RPMI7951 (cell line): ENCODE data around the gene MAD1L1. TPM values are rescaled to one million over a fixed set of nuclear protein-coding genes. Genes with fewer than 3 reads are reported as not detected.
A peak's percentile ranks its signal among the peaks of the same experiment; 100 is the strongest.

Experiments used
- DNase-seq: peaks from one replicate; pipeline ENCODE4 v3.0.0-alpha.2; 2012; ENCODE audit warnings: low read depth
- total RNA-seq: library from RNA; depleted of rRNA; stranded (reverse); fragments of >200 nt; shearing (Covaris generic); gene quantifications from 2 replicates; pipeline ENCODE4 v1.2.3, GENCODE V29; 2014

MAD1L1 gene
- total RNA-seq, 1 experiment from 2014 or later = 133 TPM

DNA sequence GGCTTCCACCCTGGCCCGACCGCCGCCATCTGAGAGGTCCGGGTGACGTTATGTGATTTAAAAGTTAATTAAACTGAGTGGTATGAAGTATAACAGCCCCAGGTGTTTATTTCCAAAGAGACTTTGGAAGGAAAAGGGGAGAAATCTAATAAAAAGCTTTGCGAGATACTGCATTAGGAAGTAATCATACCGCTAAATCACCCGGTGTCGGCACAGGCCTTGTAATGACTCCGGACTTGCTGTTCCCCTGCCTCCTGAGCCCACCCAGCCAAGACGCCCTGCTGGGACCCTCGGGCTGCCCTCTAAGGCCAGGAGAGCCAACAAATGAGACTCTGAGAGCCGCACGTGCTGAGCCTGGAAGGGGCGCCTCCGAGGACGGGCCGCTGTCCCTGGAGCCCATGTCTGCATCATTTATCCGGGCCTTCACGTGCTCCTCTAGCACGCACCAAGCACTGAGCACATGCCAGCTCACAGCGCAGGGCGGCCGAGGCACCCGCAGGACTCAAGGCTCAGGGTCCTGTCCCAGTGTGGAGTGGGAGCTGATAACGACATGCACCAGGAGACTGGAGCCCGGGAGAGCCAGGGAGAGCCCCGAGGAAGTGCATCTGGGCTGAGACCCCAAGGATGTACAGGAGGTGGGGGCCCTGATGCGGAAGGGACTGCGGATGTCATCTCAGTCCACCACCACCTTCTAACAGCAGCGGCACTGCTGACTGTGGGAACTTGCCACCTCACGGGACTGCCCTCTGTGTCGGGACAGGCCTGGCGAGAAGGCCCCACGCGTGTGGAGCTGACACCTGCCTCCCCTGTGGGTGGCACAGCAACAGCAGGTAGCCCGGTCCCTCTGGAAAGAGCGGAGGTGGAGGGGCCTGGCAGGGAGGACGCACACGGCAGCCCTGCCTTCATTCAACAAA is 380.0 kb downstream of the MAD1L1 start:
- DNase-seq = no peak

DNA sequence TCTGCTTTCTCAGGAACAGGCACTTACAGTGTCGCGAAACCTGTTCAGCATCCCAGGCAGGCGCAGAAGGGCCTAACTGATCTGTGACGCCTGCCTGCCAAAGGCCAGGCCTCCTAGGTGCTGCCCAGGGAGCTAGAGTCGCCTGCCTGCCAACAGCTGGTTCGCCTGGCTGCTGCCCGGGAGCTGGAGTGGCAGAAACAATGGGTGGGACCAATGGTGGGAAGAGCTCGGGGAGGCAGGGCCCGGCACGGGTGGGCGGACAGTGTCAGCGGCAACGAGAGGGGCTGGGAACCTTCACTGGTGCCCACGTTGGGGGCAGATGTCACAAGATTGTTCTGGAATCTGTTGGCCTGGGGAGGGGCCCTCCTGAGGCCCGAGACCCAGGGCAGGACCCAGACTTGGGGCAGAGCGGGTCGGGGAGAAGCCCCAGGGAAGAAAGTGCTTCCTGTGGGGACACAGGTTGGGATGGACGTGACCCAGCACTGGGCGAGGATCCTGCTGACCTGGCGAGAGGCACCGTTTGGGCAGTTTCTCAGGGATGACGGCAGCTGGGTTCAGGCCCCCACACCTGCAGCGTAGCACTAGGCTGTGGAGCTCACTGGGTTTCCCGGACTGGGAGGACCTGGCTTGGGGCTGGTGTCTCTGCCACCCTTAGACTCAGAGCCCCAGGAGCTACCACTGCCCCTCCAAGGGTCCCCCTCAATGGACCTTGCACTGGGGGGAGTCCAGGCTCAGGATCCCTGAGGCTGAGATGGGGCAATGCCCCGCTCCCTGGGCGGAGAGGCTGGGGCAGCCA is 380.8 kb downstream of the MAD1L1 start:
- DNase-seq = no peak

DNA sequence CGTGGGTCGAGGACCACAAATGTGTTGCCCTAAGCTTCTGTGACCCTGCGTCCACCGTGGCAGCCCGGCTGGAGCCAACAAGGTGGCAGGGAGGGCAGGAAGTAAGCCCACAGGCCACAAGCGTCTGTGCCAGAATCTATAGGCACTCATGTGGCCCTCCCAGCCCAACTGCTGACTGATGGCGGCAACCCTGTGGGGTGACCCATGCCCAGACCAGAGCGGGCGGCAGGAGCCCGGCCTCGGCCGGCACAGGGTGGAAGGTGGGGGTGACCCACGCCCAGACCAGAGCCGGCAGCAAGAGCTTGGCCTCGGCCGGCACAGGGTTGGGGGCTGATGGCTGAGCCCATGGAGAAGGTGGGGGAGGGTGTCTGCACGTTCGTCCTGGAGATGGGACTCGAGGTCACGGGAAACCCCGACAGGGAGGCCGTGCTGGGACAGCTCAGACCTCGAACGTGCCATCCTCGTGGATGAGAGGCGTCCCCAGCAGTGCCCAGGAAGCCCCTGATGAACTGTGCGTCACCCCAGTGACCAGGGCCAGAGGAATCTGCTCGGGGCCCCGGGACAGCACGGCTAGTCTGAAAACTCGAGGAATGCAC is 381.7 kb downstream of the MAD1L1 start:
- DNase-seq = no peak

- no peak for DNase-seq
Observed at GRCh38 chr7:1850111-1850975, 382.4 kb downstream of the MAD1L1 start.

DNA sequence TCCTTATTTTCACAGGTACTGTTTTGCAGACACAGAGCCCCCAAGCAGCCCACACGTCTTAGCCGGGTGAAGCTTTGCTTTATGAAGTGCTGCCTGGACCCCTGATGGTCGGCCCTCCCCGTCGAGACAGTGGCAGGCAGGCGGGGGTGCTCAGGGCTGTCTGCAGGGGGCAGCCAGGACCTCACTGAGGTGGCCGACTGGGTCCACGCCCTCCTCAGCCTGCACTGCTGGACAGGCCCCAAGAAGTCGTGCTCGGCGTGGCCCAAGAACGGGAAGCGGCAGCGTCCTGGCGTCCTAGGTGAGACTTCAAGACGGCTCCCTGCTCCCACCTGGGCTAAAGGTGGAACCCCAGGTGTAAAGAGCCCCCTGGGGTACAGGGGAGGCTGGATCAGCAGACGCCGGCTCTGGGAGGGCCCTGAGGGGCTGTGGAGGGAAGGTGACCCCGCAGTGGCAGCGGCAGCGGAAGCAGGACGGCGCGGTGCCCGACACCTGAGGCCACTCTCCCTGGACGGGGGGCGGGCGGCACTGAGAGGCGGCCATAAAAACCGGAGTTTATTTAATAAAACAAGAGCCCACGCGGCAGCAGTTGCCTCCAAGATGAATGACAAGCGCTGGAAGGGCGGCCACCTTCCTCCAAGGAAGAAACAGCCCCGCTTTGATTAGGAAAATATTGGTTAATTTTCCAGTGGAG is 383.2 kb downstream of the MAD1L1 start:
- no peak for DNase-seq

DNA sequence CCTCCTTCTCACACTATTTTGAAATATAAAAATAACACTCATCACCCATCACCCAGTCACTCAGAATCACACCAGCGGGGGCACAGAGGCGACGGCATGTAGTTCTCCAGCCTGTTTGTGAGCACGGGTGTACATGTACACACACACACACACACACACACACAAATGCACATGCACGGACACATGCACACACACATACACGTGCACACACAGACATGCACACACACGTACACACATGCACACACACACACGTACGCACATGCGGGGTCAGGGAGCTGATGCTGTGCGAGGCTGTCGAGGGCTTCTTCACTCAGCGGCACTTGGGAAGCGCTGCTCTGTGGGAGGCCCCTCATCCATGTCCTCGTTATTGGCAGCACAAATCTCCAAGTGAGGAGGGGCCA is 383.8 kb downstream of the MAD1L1 start:
- DNase-seq = no peak

DNA sequence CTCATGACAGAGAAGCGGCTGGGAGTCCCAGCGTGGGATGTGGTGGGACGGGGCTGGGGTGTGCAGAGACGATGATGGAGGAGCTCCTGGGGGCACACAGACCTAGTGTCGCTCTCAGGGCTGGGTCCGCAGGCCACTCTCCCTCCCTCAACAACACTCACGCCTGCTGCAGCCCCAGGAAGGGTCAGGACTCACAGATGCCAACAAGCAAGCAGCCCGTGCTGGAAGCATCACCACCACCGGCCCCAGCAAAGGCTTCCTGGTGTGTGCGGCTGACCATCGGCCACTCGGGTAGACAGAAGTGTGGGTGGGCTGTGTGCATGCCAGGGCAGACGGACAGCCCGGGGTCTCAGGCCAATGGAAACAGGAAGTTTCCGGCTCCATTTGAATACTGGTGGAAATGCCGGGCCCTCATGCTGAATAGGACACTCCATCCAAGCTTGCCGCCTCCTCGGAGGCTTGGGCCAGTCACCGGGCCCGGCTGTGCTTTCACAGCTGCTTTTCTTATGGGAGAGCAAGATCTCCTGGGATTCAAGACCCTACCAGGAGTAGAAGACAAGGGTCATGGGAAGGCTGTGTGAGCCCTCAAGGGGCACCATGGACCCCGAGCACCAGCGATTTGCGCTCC is 384.6 kb downstream of the MAD1L1 start:
- no peak for DNase-seq

GRCh38 chr7:1847260-1848001 is 385.3 kb downstream of the MAD1L1 start:
- DNase-seq = no peak

- no peak for DNase-seq
Observed at GRCh38 chr7:1846331-1847065, 386.2 kb downstream of the MAD1L1 start.

DNA sequence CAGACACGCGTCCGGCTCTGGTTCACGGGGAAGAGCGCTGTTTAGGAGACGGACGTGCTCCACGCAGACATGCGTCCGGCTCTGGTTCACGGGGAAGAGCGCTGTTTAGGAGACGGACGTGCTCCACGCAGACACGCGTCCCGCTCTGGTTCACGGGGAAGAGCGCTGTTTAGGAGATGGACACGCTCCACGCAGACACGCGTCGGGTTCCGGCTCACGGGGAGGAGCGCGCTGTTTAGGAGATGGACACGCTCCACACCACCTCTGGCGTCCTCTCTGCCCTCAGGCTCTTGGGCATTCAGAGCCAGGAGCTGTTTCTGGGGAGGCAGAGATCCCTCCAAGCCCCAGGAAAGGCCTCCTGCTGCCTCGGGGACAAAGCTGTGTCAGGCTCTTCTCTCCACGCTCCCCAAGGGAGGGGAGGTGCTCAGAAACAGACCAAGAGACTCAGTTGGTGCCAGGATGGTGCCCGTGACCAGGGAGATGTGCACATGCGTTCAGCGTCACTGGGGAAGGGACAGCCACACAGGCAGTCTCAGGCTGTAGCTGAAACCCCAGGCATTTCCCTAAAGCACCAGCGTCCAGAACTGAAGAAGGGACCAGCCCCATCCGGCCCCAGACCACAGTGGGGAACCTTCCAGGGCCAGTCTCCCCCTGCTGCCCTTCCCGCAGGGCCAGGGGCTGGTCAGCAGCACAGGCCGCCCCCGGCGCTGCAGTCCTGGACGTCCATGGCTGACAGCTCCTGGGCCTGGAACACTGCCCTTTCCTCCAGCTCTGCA is 387.0 kb downstream of the MAD1L1 start:
- DNase-seq = no peak

- DNase-seq = no peak
Observed at GRCh38 chr7:1844951-1845390, 387.8 kb downstream of the MAD1L1 start.

DNA sequence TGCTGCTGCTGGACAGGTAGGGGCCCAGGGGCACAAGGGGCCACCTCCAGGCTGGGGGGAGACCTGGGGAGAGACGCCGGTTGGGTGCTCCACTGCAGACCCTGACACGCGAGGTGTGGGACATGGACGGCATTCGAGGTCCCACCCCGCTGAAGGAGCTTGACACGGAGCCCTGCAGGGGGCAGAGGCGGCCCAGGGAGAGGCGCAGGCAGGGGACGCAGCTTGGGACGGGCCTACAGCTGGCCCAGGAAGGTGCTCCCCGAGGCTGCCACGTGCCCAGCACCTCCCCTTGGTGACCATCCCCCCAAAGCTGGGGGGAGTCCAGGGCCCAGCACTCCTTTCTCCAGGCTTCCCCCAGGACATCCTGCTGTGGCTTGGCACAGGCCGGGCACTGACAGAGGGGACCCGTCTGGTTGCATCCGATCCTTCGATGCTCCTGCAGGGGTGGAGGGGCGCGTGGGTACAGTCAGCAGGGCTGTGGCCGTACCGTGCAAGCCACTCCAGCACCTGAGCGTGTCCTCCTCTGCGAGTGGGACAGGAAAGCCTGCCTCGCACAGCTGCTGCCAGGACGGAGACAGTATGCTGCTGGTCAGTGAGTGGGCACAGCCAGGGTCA is 388.3 kb downstream of the MAD1L1 start:
- DNase-seq = peak; percentile 39

GRCh38 chr7:1843921-1844335 is 388.8 kb downstream of the MAD1L1 start:
- no peak for DNase-seq

- peak; percentile 94 for DNase-seq
Observed at GRCh38 chr7:1843271-1843861, 389.4 kb downstream of the MAD1L1 start.

DNA sequence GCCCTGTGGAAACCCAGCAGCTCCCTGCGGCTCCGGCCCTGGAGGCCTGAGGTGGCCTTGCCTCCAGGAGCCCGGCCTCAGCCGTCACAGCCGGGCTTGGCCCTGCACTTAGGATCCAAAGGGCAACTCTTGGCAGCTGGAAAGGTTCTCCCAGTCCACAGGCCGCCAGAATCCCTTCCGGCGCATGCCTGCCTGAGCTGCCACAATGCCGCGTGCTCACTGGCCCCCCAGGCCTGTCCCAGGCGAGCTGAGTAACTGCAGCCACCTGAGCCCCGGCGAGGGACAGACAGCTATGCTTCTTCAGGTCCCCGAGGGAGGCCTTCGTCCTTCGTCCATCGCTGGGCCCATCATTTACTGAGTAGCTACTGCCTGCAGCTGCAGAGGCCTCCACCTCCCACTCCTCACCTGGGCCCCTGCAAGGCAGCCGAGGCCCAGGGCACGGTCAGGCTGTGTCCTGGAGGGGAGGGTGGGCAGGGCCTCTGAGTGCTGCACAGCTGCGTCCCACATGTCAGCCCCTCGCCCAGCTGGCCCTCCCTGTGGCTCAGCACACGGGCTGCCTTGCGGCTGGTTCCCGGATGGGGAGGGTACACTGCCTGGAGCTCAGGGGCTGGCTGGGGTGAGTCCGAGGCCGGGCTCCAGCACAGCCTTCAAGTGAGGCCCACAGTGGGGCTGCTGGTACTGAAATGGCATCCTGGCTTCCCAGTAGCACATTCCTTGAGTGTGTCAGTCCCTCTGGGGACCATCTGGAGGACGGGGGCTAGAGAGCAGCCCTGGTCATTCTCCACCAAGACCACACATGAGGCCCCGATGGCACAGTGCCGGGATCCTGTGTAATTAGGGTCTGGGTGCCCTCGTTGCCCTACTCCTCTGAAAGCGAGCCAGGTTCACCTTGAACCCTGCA is 390.2 kb downstream of the MAD1L1 start:
- DNase-seq = peak; percentile 97
